Glutamatergic neuron (in vitro differentiated cells): ENCODE results near the gene DDOST. TPM values are rescaled to one million over a fixed set of nuclear protein-coding genes. Genes with fewer than 3 reads are reported as not detected.

Source experiments
- DNase-seq: peaks from one replicate; pipeline ENCODE4 v3.0.0; 2022
- H3K27ac Mint-ChIP-seq: one replicate; pipeline ENCODE4 v1.8.0; 2020; ENCODE audit warnings: mild to moderate bottlenecking, mixed read lengths, inconsistent platforms; ENCODE audit not compliant: unreplicated experiment
- H3K27me3 Mint-ChIP-seq: one replicate; pipeline ENCODE4 v1.8.0; 2020; ENCODE audit warnings: mild to moderate bottlenecking, moderate library complexity, mixed read lengths, inconsistent platforms; ENCODE audit not compliant: unreplicated experiment
- H3K36me3 Mint-ChIP-seq: one replicate; pipeline ENCODE4 v1.8.0; 2020; ENCODE audit warnings: mild to moderate bottlenecking, mixed read lengths, inconsistent platforms; ENCODE audit not compliant: unreplicated experiment
- H3K4me1 Mint-ChIP-seq: one replicate; pipeline ENCODE4 v1.8.0; 2020; ENCODE audit warnings: mild to moderate bottlenecking, low read depth, mixed read lengths, inconsistent platforms; ENCODE audit not compliant: unreplicated experiment
- H3K4me3 Mint-ChIP-seq: one replicate; pipeline ENCODE4 v1.8.0; 2020; ENCODE audit warnings: mild to moderate bottlenecking, mixed read lengths, inconsistent platforms; ENCODE audit not compliant: unreplicated experiment
- H3K9me3 Mint-ChIP-seq: one replicate; pipeline ENCODE4 v1.8.0; 2020; ENCODE audit warnings: mild to moderate bottlenecking, moderate library complexity, mixed read lengths, inconsistent platforms; ENCODE audit not compliant: unreplicated experiment
- CTCF ChIP-seq: fragments of 200-600 bp; sonication (generic); IDR thresholded peaks from one replicate; pipeline ENCODE4 v1.5.0; 2021; ENCODE audit not compliant: partially characterized antibody, unreplicated experiment
- total RNA-seq: library from RNA; stranded (reverse); fragmentation: NEBNext Ultra II Directional; extraction: Animal tissue kit (Norgen Biotek cat#: 25700); gene quantifications from one replicate; pipeline ENCODE4 v1.2.1, GENCODE V29; 2021; ENCODE audit not compliant: unreplicated experiment

The DDOST gene
- total RNA-seq, 1 donor from 2014 or later = 126 TPM

- Mint-ChIP-seq H3K4me3 (no peak overlapping the region), H3K27me3 (peaks cover 7% of the 10 kb centered on the region), H3K9me3 (peaks cover 1% of the 10 kb centered on the region), H3K27ac (no peak overlapping the region), H3K36me3 (no peaks in the 10 kb centered on the region), H3K4me1 (no peaks in the 10 kb centered on the region)
- no peak for TF ChIP-seq CTCF
- DNase-seq = no peak
These were observed 44.2 kb downstream of the DDOST start for GRCh38 chr1:20616847-20617487.

DNA sequence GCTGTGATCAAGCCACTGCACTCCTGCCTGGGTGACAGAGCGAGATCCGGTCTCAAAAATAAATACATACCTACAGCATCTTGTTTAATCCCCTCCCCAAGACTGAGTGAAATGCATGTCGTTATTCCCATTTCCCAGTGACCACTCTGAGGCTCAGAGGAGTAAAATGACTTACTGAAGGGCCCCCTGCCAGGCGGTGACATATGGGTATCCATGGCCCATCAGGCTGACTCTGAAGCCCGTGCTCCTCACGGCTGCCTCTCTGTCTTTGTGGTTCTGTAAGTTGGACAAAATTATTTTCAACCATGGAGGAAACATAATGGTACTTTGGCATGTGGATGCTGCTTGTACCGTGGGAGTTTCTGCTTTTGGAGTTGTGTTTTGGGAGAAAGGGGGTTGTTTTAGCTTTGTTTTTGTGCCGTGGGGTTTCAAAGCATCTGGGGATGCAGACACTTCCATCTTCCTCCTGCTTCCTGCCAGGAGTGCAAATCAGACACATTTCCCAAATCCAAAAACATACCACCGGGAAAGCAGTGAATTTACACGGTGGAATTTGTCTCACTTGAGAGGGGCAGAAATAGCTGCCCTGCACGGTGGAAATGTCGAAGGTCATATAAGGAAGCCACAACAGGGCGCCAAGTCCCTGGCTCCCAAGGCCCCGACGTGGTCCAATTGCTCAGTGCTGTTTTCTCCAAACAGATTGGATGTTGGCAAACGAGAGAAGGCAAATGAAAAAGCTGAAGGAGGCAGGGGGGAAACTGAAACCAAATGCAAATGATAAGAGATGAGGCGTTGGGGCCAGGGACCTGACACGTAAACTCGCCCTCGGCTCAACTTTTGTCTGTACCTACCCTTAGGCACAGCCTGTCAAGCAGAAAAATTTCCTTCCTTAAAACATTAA is 45.0 kb downstream of the DDOST start:
- H3K27ac Mint-ChIP-seq = no peak overlapping the region
- H3K27me3 Mint-ChIP-seq = peaks cover 7% of the 10 kb centered on the region
- DNase-seq = no peak
- H3K4me1 Mint-ChIP-seq = no peaks in the 10 kb centered on the region
- no peak for TF ChIP-seq CTCF
- H3K36me3 Mint-ChIP-seq = no peaks in the 10 kb centered on the region
- peaks cover 1% of the 10 kb centered on the region for H3K9me3 Mint-ChIP-seq
- H3K4me3 Mint-ChIP-seq = no peak overlapping the region

DNA sequence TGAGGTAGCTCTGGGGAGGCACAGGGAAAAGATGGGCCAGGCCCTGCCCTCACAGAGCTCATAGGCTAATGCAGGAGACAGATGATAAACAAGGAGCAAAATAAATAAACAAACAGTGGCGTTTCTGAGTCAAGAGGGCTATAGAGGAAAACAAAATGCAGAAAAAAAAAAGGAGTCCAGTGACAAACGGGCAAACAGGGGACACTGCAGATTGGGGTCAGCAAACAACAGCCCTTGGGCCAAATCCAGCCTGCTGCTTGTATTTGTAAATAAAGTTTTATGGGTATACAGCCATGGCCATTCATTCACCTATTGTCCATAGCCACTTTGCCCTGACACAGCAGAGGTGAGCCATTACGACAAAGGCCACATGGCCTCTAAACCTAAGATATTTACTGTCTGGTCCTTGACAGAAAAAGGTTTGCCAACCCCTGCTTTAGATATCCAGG is 47.0 kb downstream of the DDOST start:
- no peaks in the 10 kb centered on the region for H3K4me1 Mint-ChIP-seq
- TF ChIP-seq CTCF = no peak
- no peak overlapping the region for H3K27ac Mint-ChIP-seq
- peaks cover 1% of the 10 kb centered on the region for H3K9me3 Mint-ChIP-seq
- no peak overlapping the region for H3K4me3 Mint-ChIP-seq
- no peak for DNase-seq
- no peaks in the 10 kb centered on the region for H3K36me3 Mint-ChIP-seq
- H3K27me3 Mint-ChIP-seq = peaks cover 7% of the 10 kb centered on the region

GRCh38 chr1:20612221-20612746 is 48.9 kb downstream of the DDOST start:
- DNase-seq = no peak
- H3K9me3 Mint-ChIP-seq = peaks cover 1% of the 10 kb centered on the region
- TF ChIP-seq CTCF = no peak
- peaks cover 7% of the 10 kb centered on the region for H3K27me3 Mint-ChIP-seq
- H3K4me3 Mint-ChIP-seq = no peak overlapping the region
- no peak overlapping the region for H3K27ac Mint-ChIP-seq
- no peaks in the 10 kb centered on the region for H3K36me3 Mint-ChIP-seq
- H3K4me1 Mint-ChIP-seq = no peaks in the 10 kb centered on the region
